Testis (tissue), 2 donors: ENCODE measurements around the gene EMP1.

Source experiments
- CTCF ChIP-seq, 3 experiments: fragments of 450-650 bp in 2 of 3; fragments of 200-600 bp in 1 of 3; sonication (generic) in 1 of 3; IDR thresholded peaks; one replicate each; pipeline ENCODE4 v1.5.1; 2016 to 2019; ENCODE audit warnings: antibody characterized with exemption in 3 of 3, mild to moderate bottlenecking in 2 of 3, moderate library complexity in 1 of 3
- POLR2A ChIP-seq: fragments of 450-650 bp; IDR thresholded peaks from one replicate; pipeline ENCODE4 v1.6.1; 2017; ENCODE audit warnings: antibody characterized with exemption, mild to moderate bottlenecking, moderate library complexity

DNA sequence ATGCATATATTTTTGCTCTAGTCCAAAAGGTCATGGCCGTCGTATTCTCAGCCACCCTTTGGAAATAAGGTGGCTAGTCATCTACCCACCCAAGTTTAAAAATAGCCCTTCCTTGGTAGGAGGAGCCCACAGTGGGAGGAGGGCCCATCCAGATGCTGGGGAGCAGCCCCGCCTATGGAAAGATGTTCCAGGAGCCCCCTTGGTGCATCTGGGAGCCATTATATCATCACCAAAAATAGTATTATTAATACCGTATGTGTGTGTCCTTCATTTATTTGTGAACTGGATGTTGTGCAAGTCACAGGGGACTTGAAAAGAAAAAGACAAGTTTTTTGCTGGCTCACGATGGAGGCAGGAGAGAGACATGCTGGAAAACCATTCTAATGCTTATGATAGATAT is 34.0 kb downstream of the EMP1 start:
- TF ChIP-seq POLR2A, result no peak
- TF ChIP-seq CTCF (IDR thresholded peaks at IDR 0.05), result no peak
